ENCODE measurements around the gene DDR2.

DNA sequence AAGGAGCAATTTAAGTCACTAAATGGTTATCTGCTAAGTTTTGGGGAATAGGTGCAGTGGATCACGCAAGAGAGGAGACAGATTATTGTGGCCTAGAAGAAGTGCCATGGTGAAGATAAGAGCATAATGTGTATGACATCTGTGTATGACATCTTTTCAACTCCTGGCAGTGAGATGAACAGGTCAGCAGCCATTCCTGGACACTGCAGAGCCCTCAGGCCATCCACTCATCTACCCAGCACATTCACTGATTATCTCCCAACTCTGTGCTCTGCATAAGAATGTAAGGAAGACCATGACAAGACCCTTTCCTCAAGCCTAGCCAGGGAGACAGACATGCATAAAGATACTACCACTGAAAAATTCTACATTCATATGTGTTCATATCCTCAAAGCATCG, 73.7 kb downstream of the DDR2 start:
- TF ChIP-seq, protein P1, sequence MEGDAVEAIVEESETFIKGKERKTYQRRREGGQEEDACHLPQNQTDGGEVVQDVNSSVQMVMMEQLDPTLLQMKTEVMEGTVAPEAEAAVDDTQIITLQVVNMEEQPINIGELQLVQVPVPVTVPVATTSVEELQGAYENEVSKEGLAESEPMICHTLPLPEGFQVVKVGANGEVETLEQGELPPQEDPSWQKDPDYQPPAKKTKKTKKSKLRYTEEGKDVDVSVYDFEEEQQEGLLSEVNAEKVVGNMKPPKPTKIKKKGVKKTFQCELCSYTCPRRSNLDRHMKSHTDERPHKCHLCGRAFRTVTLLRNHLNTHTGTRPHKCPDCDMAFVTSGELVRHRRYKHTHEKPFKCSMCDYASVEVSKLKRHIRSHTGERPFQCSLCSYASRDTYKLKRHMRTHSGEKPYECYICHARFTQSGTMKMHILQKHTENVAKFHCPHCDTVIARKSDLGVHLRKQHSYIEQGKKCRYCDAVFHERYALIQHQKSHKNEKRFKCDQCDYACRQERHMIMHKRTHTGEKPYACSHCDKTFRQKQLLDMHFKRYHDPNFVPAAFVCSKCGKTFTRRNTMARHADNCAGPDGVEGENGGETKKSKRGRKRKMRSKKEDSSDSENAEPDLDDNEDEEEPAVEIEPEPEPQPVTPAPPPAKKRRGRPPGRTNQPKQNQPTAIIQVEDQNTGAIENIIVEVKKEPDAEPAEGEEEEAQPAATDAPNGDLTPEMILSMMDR (conservative IDR thresholded peaks at IDR 0.05), result no peak
- no peak for TF ChIP-seq ZFX (IDR thresholded peaks at IDR 0.05)

Data from C4-2B (cell line).